ENCODE results near the gene GALNT6.

GALNT6 gene

DNA sequence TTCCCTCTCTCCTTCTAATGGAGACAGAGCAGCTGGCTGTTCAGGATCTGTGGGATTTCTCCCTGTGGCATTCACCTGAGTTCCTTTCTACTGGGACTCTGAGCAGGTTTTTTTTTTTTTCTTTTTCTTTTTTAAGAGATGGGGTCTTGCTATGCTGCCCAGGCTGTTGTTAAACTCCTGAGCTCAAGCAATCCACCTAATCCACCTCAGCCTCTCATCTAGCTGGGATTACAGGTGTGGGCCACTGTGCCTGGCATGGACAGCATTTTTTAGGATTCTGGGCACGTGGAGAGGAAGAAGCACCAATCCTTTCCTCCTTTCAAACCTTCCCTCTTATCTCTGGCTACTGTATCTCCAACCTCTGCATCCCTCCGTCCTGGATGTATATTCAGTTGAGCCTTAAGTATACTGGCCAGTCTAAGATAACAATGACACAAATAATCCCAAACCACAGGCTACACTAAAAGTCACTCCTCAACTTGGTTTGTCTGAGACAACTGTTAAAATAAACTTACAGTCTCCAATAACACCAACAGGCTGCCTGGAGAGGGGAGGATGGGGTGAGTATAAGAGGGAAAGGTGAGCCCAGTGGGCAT lies 28.4 kb downstream of the GALNT6 start:
- Histone ChIP-seq H3K4me1 (ENCODE audit: control insufficient read depth, low read length) (peaks cover 5% of the 10 kb centered on the region), H3K79me2 (ENCODE audit: control insufficient read depth, low read length) (no peaks in the 10 kb centered on the region), H3K4me3 (ENCODE audit: low read length) (no peak overlapping the region), H3K27me3 (ENCODE audit: control insufficient read depth, low read length) (peaks cover 90% of the 10 kb centered on the region), H3K9me3 (ENCODE audit: control insufficient read depth, insufficient read depth, low read length) (no peaks in the 10 kb centered on the region), H3F3A (ENCODE audit: control insufficient read depth, insufficient read depth) (no peaks in the 10 kb centered on the region), H4K20me1 (ENCODE audit: control insufficient read depth, insufficient read depth, low read depth, low read length) (peaks cover 4% of the 10 kb centered on the region; the same call in 1 of the 2 replicates), H3K36me3 (ENCODE audit: control insufficient read depth, low read length) (no peaks in the 10 kb centered on the region), H3K9me2 (replicated peaks; ENCODE audit: control insufficient read depth, low read length) (no peaks in the 10 kb centered on the region), H3K27ac (ENCODE audit: low read depth, low read length) (no peak overlapping the region), H3K4me2 (ENCODE audit: low read length) (no peak overlapping the region)
- no peak for TF ChIP-seq EZH2phosphoT487 (IDR thresholded peaks at IDR 0.05; ENCODE audit: borderline replicate concordance, low read length)
- TF ChIP-seq, protein P1, sequence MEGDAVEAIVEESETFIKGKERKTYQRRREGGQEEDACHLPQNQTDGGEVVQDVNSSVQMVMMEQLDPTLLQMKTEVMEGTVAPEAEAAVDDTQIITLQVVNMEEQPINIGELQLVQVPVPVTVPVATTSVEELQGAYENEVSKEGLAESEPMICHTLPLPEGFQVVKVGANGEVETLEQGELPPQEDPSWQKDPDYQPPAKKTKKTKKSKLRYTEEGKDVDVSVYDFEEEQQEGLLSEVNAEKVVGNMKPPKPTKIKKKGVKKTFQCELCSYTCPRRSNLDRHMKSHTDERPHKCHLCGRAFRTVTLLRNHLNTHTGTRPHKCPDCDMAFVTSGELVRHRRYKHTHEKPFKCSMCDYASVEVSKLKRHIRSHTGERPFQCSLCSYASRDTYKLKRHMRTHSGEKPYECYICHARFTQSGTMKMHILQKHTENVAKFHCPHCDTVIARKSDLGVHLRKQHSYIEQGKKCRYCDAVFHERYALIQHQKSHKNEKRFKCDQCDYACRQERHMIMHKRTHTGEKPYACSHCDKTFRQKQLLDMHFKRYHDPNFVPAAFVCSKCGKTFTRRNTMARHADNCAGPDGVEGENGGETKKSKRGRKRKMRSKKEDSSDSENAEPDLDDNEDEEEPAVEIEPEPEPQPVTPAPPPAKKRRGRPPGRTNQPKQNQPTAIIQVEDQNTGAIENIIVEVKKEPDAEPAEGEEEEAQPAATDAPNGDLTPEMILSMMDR (IDR thresholded peaks at IDR 0.05; ENCODE audit: low read depth, low read length, poor library complexity, severe bottlenecking): no peak

DNA sequence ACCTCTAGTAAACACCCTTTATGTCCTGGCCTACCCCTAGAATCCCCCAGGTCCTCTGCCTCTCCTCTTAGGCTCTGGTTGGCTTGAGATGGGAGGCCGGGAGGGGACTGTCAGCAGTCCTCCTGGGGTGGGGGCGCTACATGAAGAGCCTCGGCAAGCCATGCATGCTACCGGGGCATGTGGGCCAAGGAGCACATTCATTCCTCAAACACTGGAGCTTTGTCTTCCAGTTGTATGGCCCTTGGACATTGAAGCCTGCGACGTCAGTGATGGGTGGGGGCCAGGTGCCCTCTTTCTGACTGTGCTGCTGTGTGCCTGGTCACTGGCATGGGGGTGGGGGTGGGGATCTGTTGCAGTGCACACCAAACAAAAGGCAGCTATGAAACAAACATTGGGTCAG lies 28.9 kb downstream of the GALNT6 start:
- no peaks in the 10 kb centered on the region for H3K9me2 ChIP-seq (replicated peaks; ENCODE audit: control insufficient read depth, low read length)
- H3K27ac ChIP-seq (ENCODE audit: low read depth, low read length): no peak overlapping the region
- H3K9me3 ChIP-seq (ENCODE audit: control insufficient read depth, insufficient read depth, low read length): no peaks in the 10 kb centered on the region
- H3K4me3 ChIP-seq (ENCODE audit: low read length): no peak overlapping the region
- peaks cover 4% of the 10 kb centered on the region; the same call in 1 of the 2 replicates for H4K20me1 ChIP-seq (ENCODE audit: control insufficient read depth, insufficient read depth, low read depth, low read length)
- TF ChIP-seq, protein P1 (IDR thresholded peaks at IDR 0.05; ENCODE audit: low read depth, low read length, poor library complexity, severe bottlenecking): no peak
- TF ChIP-seq EZH2phosphoT487 (IDR thresholded peaks at IDR 0.05; ENCODE audit: borderline replicate concordance, low read length): no peak
- H3F3A ChIP-seq (ENCODE audit: control insufficient read depth, insufficient read depth): no peaks in the 10 kb centered on the region
- no peaks in the 10 kb centered on the region for H3K36me3 ChIP-seq (ENCODE audit: control insufficient read depth, low read length)
- H3K4me2 ChIP-seq (ENCODE audit: low read length): no peak overlapping the region
- peaks cover 10% of the 10 kb centered on the region for H3K4me1 ChIP-seq (ENCODE audit: control insufficient read depth, low read length)
- H3K27me3 ChIP-seq (ENCODE audit: control insufficient read depth, low read length): peaks cover 88% of the 10 kb centered on the region
- H3K79me2 ChIP-seq (ENCODE audit: control insufficient read depth, low read length): no peaks in the 10 kb centered on the region

DNA sequence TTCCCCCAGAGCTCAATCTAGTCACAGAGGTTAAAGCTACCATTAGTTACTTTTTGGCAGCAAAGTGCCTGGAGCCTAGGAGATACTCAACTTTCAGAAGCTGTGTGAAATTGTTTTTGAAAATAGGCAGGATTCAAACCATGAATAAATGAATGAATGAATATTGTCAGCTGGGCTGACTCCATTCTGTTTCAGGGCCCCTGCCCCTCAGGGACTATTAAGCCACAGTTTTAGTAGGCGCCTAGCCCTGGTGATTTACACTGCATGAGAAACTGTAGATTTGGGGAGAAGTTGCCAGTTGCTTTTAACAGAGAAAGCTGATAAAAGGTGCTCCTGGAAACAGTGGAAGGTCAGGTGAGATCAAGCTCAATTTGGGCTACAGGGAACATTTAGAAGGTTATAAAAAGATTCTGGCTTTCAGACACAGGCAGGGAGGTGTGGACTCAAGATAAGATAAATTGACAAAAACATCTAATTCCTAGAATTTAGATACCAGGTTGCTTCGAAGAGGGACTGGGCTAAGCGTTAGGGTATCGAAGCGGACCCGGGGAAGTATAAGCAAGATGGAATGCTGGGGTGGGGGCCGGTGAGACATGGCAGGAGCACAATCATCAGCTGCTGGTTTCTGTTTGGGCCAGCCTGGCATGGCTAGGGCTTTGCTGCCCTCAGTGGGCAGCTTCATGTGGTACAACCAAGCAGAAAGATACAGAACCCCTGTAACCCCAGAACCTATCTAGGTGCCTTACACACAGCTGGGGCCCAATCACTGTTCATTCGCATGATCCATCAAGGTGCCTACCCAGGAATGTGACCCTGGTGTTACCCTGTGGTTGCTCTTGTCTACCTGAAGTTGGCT lies 29.8 kb downstream of the GALNT6 start:
- Histone ChIP-seq H3K36me3 (ENCODE audit: control insufficient read depth, low read length) (no peaks in the 10 kb centered on the region), H3K27me3 (ENCODE audit: control insufficient read depth, low read length) (peaks cover 85% of the 10 kb centered on the region), H3F3A (ENCODE audit: control insufficient read depth, insufficient read depth) (no peaks in the 10 kb centered on the region), H3K4me1 (ENCODE audit: control insufficient read depth, low read length) (peaks cover 19% of the 10 kb centered on the region), H3K4me2 (ENCODE audit: low read length) (no peak overlapping the region), H3K79me2 (ENCODE audit: control insufficient read depth, low read length) (no peaks in the 10 kb centered on the region), H3K9me2 (replicated peaks; ENCODE audit: control insufficient read depth, low read length) (no peaks in the 10 kb centered on the region), H3K4me3 (ENCODE audit: low read length) (no peak overlapping the region), H3K27ac (ENCODE audit: low read depth, low read length) (no peak overlapping the region), H3K9me3 (ENCODE audit: control insufficient read depth, insufficient read depth, low read length) (no peaks in the 10 kb centered on the region), H4K20me1 (ENCODE audit: control insufficient read depth, insufficient read depth, low read depth, low read length) (peaks cover 4% of the 10 kb centered on the region; the same call in 1 of the 2 replicates)
- TF ChIP-seq, protein P1 (IDR thresholded peaks at IDR 0.05; ENCODE audit: low read depth, low read length, poor library complexity, severe bottlenecking): no peak
- no peak for TF ChIP-seq EZH2phosphoT487 (IDR thresholded peaks at IDR 0.05; ENCODE audit: borderline replicate concordance, low read length)

Data from DOHH2 (cell line).